Posterior cingulate gyrus (tissue), 11 donors: ENCODE measurements around the gene IDI2.
"Not testable (repeated sequence)": the region's sequence is repeated elsewhere in the genome, so short reads cannot be mapped to it uniquely, and the experiment has no call there.

Experiments used
- DNase-seq, 10 donors: peaks; one replicate each; pipeline versions ENCODE4 v3.0.0 to v3.0.0-alpha.2; 2020 to 2021; ENCODE audit warnings: mixed read lengths in 3 of 10
- intact Hi-C: fragments of 100-400 bp; cut with DNase I; formaldehyde crosslinking; loops from one replicate; pipeline ENCODE4 v1.15.1; 2023

Gene IDI2

GRCh38 chr10:1025683-1026082, at the start of gene IDI2:
Gene IDI2, minus strand, starts transcription at chr10:1025859. Its CDS starts 1,136 bp downstream, at chr10:1024723.
- intact Hi-C loops: no loop called here
- no peak for DNase-seq

GRCh38 chr10:1074748-1075308, 49.2 kb upstream of the IDI2 start:
- intact Hi-C loops: no loop called here
- no peak for DNase-seq

- no peak for DNase-seq
- intact Hi-C loops: no loop called here
Measured at GRCh38 chr10:1074052-1074747, 48.5 kb upstream of the IDI2 start.

- no peak for DNase-seq
- intact Hi-C loops: no loop called here
Measured at GRCh38 chr10:1070919-1071318, 45.3 kb upstream of the IDI2 start.

- intact Hi-C loops: no loop called here
- no peak for DNase-seq
Measured at GRCh38 chr10:1068380-1069361, 43.0 kb upstream of the IDI2 start.

- DNase-seq, intact Hi-C loops: not testable (repeated sequence)
Measured at GRCh38 chr10:1066734-1067133, 41.1 kb upstream of the IDI2 start.

- no peak for DNase-seq
- intact Hi-C loops: no loop called here
Measured at GRCh38 chr10:1064964-1065247, 39.2 kb upstream of the IDI2 start.

GRCh38 chr10:1063232-1063865, 37.7 kb upstream of the IDI2 start:
- no peak for DNase-seq

GRCh38 chr10:1061930-1062774, 36.5 kb upstream of the IDI2 start:
- intact Hi-C loops: no loop called here
- no peak for DNase-seq

More at GRCh38 chr10:1063232-1063865, 37.7 kb upstream of the IDI2 start:
- intact Hi-C loops: no loop called here

- intact Hi-C loops: no loop called here
- DNase-seq: no peak
Measured at GRCh38 chr10:1059902-1060301, 34.2 kb upstream of the IDI2 start.

- DNase-seq: no peak
- intact Hi-C loops: no loop called here
Measured at GRCh38 chr10:1058017-1058416, 32.4 kb upstream of the IDI2 start.

GRCh38 chr10:1057106-1057657, 31.5 kb upstream of the IDI2 start:
- peak in 1 of 10 donors; percentile 78 for DNase-seq
- intact Hi-C loops: loop anchor here (2.0 kb wide), 1 partner anchor 68 kb away; the partner anchor contains the start of gene GTPBP4

GRCh38 chr10:1056326-1057105, 30.9 kb upstream of the IDI2 start, which contains the start of gene WDR37:
Gene WDR37, plus strand, starts transcription at chr10:1056385. Its CDS starts 15,771 bp downstream, at chr10:1072156.
- peak; percentile 85 to 98 (median 88) for DNase-seq
- intact Hi-C loops: loop anchor here (2.0 kb wide), 1 partner anchor 68 kb away; the partner anchor contains the start of gene GTPBP4

- no peak for DNase-seq
- intact Hi-C loops: no loop called here
Measured at GRCh38 chr10:1054684-1055083, 29.0 kb upstream of the IDI2 start.

GRCh38 chr10:1050554-1050953, 24.9 kb upstream of the IDI2 start:
- intact Hi-C loops: no loop called here
- no peak for DNase-seq

- DNase-seq: peak in 2 of 10 donors; percentile 64 to 83
- intact Hi-C loops: no loop called here
Measured at GRCh38 chr10:1050145-1050544, 24.5 kb upstream of the IDI2 start.

- intact Hi-C loops: loop anchor here (2.0 kb wide), 1 partner anchor 117 kb away; no protein-coding TSS in a partner anchor
- DNase-seq: peak in 1 of 10 donors; percentile 31
Measured at GRCh38 chr10:1049425-1049958, 23.8 kb upstream of the IDI2 start.
